SK-N-SH (cell line): ENCODE measurements around the gene NTNG2. TPM values are rescaled to one million over a fixed set of nuclear protein-coding genes. Genes with fewer than 3 reads are reported as not detected.
A peak's percentile ranks its signal among the peaks of the same experiment; 100 is the strongest.

Experiments used
- CTCF ChIA-PET: fragments of 300-600, 350-600 bp; formaldehyde crosslinking; extraction: SDS; loops from one replicate; lab custom pipeline; 2021; lab: Yijun Ruan, JAX
- POLR2A ChIA-PET: fragments of 350-600 bp; sonication (Branson Sonifier 250); formaldehyde crosslinking; extraction: SDS; loops from one replicate; lab custom pipeline; 2020; ENCODE audit warnings: antibody characterized with exemption, inconsistent platforms; lab: Yijun Ruan, JAX
- DNase-seq: peaks from one replicate; pipeline ENCODE4 v3.0.0; 2012
- H2AFZ ChIP-seq: fragments of 200-600 bp; sonication (generic); 2 replicates; pipeline ENCODE4 v1.8.1; 2016; ENCODE audit warnings: antibody characterized with exemption, mild to moderate bottlenecking, low read depth
- H3F3A ChIP-seq: fragments of 200-600 bp; sonication (generic); replicated peaks from 2 replicates; pipeline ENCODE3; 2016; ENCODE audit warnings: antibody characterized with exemption, mild to moderate bottlenecking; ENCODE audit not compliant: insufficient read depth
- H3K27ac ChIP-seq, 2 experiments: fragments of 200-500 bp in 1 of 2; fragments of 200-600 bp in 1 of 2; sonication (Bioruptor generic) in 1 of 2; sonication (generic), shearing (Covaris generic) in 1 of 2; 2 replicates each; pipeline versions ENCODE4 v1.5.1 to v1.6.1; 2014 to 2016; ENCODE audit warnings: low read depth in 2 of 2, inconsistent platforms in 1 of 2, low read length in 1 of 2, mild to moderate bottlenecking in 1 of 2, mixed read lengths in 1 of 2
- H3K27me3 ChIP-seq: fragments of 200-600 bp; sonication (generic), shearing (Covaris generic); 2 replicates; pipeline ENCODE4 v1.6.1; 2016; ENCODE audit warnings: mixed run types; ENCODE audit not compliant: insufficient read depth
- H3K36me3 ChIP-seq, 2 experiments: fragments of 200-500 bp in 1 of 2; fragments of 200-600 bp in 1 of 2; sonication (Bioruptor generic) in 1 of 2; sonication (generic) in 1 of 2; replicated peaks in 1 of 2; 2 replicates each; pipeline versions ENCODE3 to v1.5.1; 2014 to 2016; ENCODE audit warnings: low read length in 1 of 2, mild to moderate bottlenecking in 1 of 2; ENCODE audit not compliant: insufficient read depth in 2 of 2, control insufficient read depth in 1 of 2
- H3K4me1 ChIP-seq, 2 experiments: fragments of 200-500 bp in 1 of 2; fragments of 200-600 bp in 1 of 2; sonication (Bioruptor generic) in 1 of 2; sonication (generic), shearing (Covaris generic) in 1 of 2; 2 replicates each; pipeline versions ENCODE4 v1.5.1 to v1.6.1; 2014 to 2016; ENCODE audit warnings: low read depth in 1 of 2, low read length in 1 of 2, mixed run types in 1 of 2; ENCODE audit not compliant: insufficient read depth in 2 of 2, control insufficient read depth in 1 of 2
- H3K4me2 ChIP-seq: fragments of 200-600 bp; sonication (generic), shearing (Covaris generic); 2 replicates; pipeline ENCODE4 v1.6.1; 2017; ENCODE audit warnings: mixed run types
- H3K4me3 ChIP-seq, 2 experiments: fragments of 200-500 bp in 1 of 2; fragments of 200-600 bp in 1 of 2; sonication (Bioruptor generic) in 1 of 2; sonication (generic), shearing (Covaris generic) in 1 of 2; 2 replicates each; pipeline versions ENCODE4 v1.5.1 to v1.8.1; 2014 to 2016; ENCODE audit warnings: low read depth in 2 of 2, inconsistent platforms in 1 of 2, low read length in 1 of 2, mild to moderate bottlenecking in 1 of 2, mixed read lengths in 1 of 2, moderate library complexity in 1 of 2
- H3K79me2 ChIP-seq: fragments of 200-600 bp; sonication (generic); 2 replicates; pipeline ENCODE4 v1.8.1; 2017; ENCODE audit warnings: mild to moderate bottlenecking; ENCODE audit not compliant: insufficient read depth
- H3K9ac ChIP-seq: fragments of 200-600 bp; sonication (generic); 2 replicates; pipeline ENCODE4 v1.6.1; 2017; ENCODE audit warnings: mixed run types
- H3K9me2 ChIP-seq: fragments of 200-600 bp; sonication (generic); 2 replicates; pipeline ENCODE4 v1.6.1; 2017; ENCODE audit warnings: mixed run types
- H3K9me3 ChIP-seq: fragments of 200-600 bp; sonication (generic); 2 replicates; pipeline ENCODE4 v1.6.1; 2017; ENCODE audit warnings: mixed run types, mild to moderate bottlenecking, moderate library complexity
- H4K20me1 ChIP-seq: fragments of 200-600 bp; sonication (generic); 2 replicates; pipeline ENCODE4 v1.6.1; 2017; ENCODE audit warnings: mild to moderate bottlenecking, mixed run types; ENCODE audit not compliant: insufficient read depth
- CHD2 ChIP-seq: fragments of 150-350 bp; IDR thresholded peaks from 2 replicates; pipeline ENCODE4 v1.6.1; 2018; ENCODE audit warnings: low read length; ENCODE audit not compliant: partially characterized antibody
- EP300 ChIP-seq, 2 experiments: IDR thresholded peaks; 2 replicates each; pipeline versions ENCODE4 v1.4.0 to v1.6.1; 2012; ENCODE audit warnings: borderline replicate concordance in 1 of 2, low read depth in 1 of 2, low read length in 1 of 2
- EZH2phosphoT487 ChIP-seq: fragments of 200-600 bp; sonication (generic); IDR thresholded peaks from 2 replicates; pipeline ENCODE4 v1.6.1; 2017; ENCODE audit warnings: low read depth, mixed run types, mild to moderate bottlenecking, antibody characterized with exemption, moderate library complexity, borderline replicate concordance
- GABPA ChIP-seq: IDR thresholded peaks from 2 replicates; pipeline ENCODE4 v1.4.0; 2012; ENCODE audit warnings: low read depth, mild to moderate bottlenecking
- GATA2 ChIP-seq: sonication (generic); formaldehyde crosslinking; IDR thresholded peaks from 2 replicates; pipeline ENCODE4 v1.5.0; 2020; ENCODE audit warnings: mild to moderate bottlenecking, missing genetic modification reagents
- MEF2A ChIP-seq: IDR thresholded peaks from 2 replicates; pipeline ENCODE4 v1.4.0; 2012; ENCODE audit warnings: low read depth, borderline replicate concordance
- NFIC ChIP-seq: IDR thresholded peaks from 2 replicates; pipeline ENCODE4 v1.4.0; 2012; ENCODE audit warnings: borderline replicate concordance
- NRF1 ChIP-seq: IDR thresholded peaks from 2 replicates; pipeline ENCODE4 v1.6.1; 2012; ENCODE audit warnings: low read depth, mild to moderate bottlenecking, low read length
- POLR2AphosphoS5 ChIP-seq: IDR thresholded peaks from 2 replicates; pipeline ENCODE4 v1.6.1; 2012; ENCODE audit warnings: low read depth, low read length
- RCOR1 ChIP-seq: fragments of 150-350 bp; IDR thresholded peaks from 2 replicates; pipeline ENCODE4 v1.6.1; 2017; ENCODE audit warnings: antibody characterized with exemption, low read length
- RFX5 ChIP-seq: IDR thresholded peaks from 2 replicates; pipeline ENCODE4 v1.6.1; 2012; ENCODE audit warnings: mild to moderate bottlenecking, improper control_type of control experiment, low read length
- RXRA ChIP-seq: IDR thresholded peaks from 2 replicates; pipeline ENCODE4 v1.4.0; 2012; ENCODE audit warnings: low read depth, mild to moderate bottlenecking, borderline replicate concordance
- SIN3A ChIP-seq: IDR thresholded peaks from 2 replicates; pipeline ENCODE4 v1.6.1; 2012; ENCODE audit warnings: low read depth, mild to moderate bottlenecking, low read length, moderate library complexity, borderline replicate concordance
- SMC3 ChIP-seq: IDR thresholded peaks from 2 replicates; pipeline ENCODE4 v1.6.1; 2012; ENCODE audit warnings: low read depth, low read length, improper control_type of control experiment
- TCF12 ChIP-seq: IDR thresholded peaks from 2 replicates; pipeline ENCODE4 v1.4.0; 2012
- WGBS: methylation state at CpG from one replicate; pipeline ENCODE4 v1.1.6; 2017; ENCODE audit warnings: low lambda C conversion rate; 5-methylcytosine and 5-hydroxymethylcytosine counted together
- polyA plus RNA-seq, 3 experiments: library from polyadenylated mRNA; depleted of rRNA; stranded (reverse); fragments of >200 nt; gene quantifications; 2 replicates each; pipeline ENCODE4 v1.2.3, GENCODE V29; 2012
- TF ChIP-seq, protein P1 (sequence below): IDR thresholded peaks from 2 replicates; pipeline ENCODE4 v1.4.0; 2012; ENCODE audit warnings: low read depth
- TF ChIP-seq, protein P2 (sequence below): fragments of 150-350 bp; IDR thresholded peaks from 2 replicates; pipeline ENCODE4 v1.6.1; 2017; ENCODE audit warnings: antibody characterized with exemption, low read length, low read depth, borderline replicate concordance
- TF ChIP-seq, protein P3 (sequence below): fragments of 150-350 bp; IDR thresholded peaks from 2 replicates; pipeline ENCODE4 v1.6.1; 2016; ENCODE audit warnings: mild to moderate bottlenecking, low read depth, low read length
- TF ChIP-seq, protein P4 (sequence below): IDR thresholded peaks from 2 replicates; pipeline ENCODE4 v1.4.0; 2012; ENCODE audit warnings: low read depth, borderline replicate concordance

Gene NTNG2
- polyA plus RNA-seq, 1 of the 3 experiments (the other 2 are of a cell fraction) = 6.1 TPM

DNA sequence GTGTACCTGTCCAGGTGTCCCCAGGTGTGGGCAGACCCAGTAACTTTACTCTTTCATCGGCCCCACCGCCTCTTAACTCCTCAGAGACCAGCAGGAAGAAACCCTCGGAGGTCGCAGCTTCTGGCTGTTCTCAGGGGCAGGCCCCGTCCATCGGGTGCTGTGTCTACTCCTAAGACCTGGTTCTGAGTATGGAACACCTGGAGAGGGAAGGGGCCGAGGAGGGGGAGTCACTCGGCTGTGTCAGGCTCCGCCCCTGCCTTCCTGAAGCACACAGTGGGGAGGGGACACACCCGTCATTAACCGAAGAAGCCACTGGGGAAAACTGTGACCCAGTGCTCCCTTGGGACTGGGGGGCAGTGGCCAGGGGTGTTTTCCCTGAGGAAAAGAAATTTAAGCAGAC is 22.3 kb downstream of the NTNG2 start:
- Histone ChIP-seq H3K27ac (peak overlapping the region in 1 of 2 experiments; percentile 99; a peak in 1 of 4 replicates), H3K9me3 (no peaks in the 10 kb centered on the region), H3K4me2 (no peak overlapping the region), H2AFZ (no peak overlapping the region), H3K36me3 (no peaks in the 10 kb centered on the region), H3K79me2 (no peaks in the 10 kb centered on the region), H3K27me3 (no peaks in the 10 kb centered on the region), H3F3A (no peaks in the 10 kb centered on the region), H3K4me3 (no peak overlapping the region), H4K20me1 (no peaks in the 10 kb centered on the region)
- 75% methylated on average over 11 of the region's 11 CpGs for WGBS
- CTCF ChIA-PET = interaction anchor here (0.6 to 7.7 kb wide), 5 partner anchors 9 to 51 kb away, joined by 3 to 93 read pairs (median 14); no protein-coding TSS in a partner anchor
- POLR2A ChIA-PET = no interaction called here
- no peak for TF ChIP-seq RCOR1
- no peak for TF ChIP-seq EP300 (IDR thresholded peaks at IDR 0.05; ENCODE audit: borderline replicate concordance in 1 of 2, low read depth in 1 of 2, low read length in 1 of 2)
- TF ChIP-seq MEF2A = no peak
- no peak for TF ChIP-seq CHD2
- TF ChIP-seq SMC3 = no peak
- TF ChIP-seq SIN3A = no peak
- TF ChIP-seq, protein P1, sequence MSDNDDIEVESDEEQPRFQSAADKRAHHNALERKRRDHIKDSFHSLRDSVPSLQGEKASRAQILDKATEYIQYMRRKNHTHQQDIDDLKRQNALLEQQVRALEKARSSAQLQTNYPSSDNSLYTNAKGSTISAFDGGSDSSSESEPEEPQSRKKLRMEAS = no peak
- TF ChIP-seq, protein P2, sequence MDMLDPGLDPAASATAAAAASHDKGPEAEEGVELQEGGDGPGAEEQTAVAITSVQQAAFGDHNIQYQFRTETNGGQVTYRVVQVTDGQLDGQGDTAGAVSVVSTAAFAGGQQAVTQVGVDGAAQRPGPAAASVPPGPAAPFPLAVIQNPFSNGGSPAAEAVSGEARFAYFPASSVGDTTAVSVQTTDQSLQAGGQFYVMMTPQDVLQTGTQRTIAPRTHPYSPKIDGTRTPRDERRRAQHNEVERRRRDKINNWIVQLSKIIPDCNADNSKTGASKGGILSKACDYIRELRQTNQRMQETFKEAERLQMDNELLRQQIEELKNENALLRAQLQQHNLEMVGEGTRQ = no peak
- TF ChIP-seq, all 33 proteins: peak for 0
- no peaks in the 10 kb centered on the region for H3K9me2 ChIP-seq
- H3K4me1 ChIP-seq = peaks cover 0 to 64% of the 10 kb centered on the region in 2 experiments; a peak in 2 of 4 replicates
- DNase-seq = no peak
- H3K9ac ChIP-seq = no peak overlapping the region

DNA sequence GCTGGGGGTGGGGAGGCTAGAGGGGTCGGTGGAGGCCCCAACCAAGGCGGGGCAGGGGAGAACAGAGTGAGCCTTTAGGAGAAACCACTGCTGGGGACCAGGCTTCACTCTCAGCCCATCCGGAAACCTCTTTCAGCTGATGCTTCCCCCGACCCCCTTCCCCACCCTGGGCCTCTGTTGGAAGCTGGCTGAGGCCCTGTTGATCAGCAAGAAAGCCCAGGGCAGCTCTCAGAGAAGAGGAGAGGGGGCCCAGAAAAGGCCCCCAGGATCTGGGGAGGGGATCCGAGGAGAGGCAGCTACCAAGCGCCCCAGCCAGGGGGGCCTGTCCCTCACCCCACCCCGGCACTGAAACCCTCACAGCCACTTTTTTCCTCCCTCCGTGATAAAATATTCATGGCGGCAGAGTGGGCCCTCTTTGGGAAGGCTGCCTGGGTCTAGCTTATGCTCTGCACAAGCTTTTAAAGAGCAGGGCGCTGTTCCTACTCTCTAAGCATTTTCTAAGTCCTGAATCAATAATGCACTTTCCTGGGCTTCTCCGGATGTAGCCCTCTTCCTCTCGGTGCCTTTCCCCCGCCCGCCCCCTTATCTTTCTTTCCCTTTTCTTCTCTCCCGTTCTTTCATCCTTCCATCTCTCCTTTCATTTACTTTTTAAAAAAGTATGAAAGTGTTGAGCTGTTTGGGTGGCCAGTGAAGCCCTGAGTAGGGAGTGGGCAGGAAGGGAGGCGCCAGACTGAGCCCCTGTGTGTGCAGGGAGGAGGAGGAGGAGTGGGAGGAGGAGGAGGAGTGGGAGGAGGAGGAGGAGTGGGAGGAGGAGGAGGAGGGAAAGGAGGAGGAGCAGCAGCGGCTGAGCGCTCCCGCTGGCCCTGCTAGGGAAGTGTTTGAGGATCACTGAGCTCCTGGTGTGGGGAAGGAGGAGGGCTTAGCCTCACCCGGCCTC is 23.5 kb downstream of the NTNG2 start:
- 85% methylated on average over 15 of the region's 20 CpGs for WGBS
- H3K9ac ChIP-seq = no peak overlapping the region
- H3K4me1 ChIP-seq = peaks cover 0 to 58% of the 10 kb centered on the region in 2 experiments; a peak in 2 of 4 replicates
- no peaks in the 10 kb centered on the region for H3F3A ChIP-seq
- ChIA-PET POLR2A (no interaction called here), CTCF (interaction anchor here (0.6 to 7.7 kb wide), 5 partner anchors 15 to 183 kb away, joined by 3 to 93 read pairs (median 3); no protein-coding TSS in a partner anchor)
- no peak overlapping the region for H3K4me3 ChIP-seq
- no peaks in the 10 kb centered on the region for H3K9me2 ChIP-seq
- no peak overlapping the region for H2AFZ ChIP-seq
- no peak for DNase-seq
- no peaks in the 10 kb centered on the region for H4K20me1 ChIP-seq
- H3K36me3 ChIP-seq = no peaks in the 10 kb centered on the region
- H3K27me3 ChIP-seq = no peaks in the 10 kb centered on the region
- no peak overlapping the region for H3K27ac ChIP-seq
- H3K9me3 ChIP-seq = no peaks in the 10 kb centered on the region
- TF ChIP-seq NFIC = no peak
- no peak for TF ChIP-seq NRF1
- no peak for TF ChIP-seq TCF12
- no peak for TF ChIP-seq POLR2AphosphoS5
- TF ChIP-seq, protein P3, sequence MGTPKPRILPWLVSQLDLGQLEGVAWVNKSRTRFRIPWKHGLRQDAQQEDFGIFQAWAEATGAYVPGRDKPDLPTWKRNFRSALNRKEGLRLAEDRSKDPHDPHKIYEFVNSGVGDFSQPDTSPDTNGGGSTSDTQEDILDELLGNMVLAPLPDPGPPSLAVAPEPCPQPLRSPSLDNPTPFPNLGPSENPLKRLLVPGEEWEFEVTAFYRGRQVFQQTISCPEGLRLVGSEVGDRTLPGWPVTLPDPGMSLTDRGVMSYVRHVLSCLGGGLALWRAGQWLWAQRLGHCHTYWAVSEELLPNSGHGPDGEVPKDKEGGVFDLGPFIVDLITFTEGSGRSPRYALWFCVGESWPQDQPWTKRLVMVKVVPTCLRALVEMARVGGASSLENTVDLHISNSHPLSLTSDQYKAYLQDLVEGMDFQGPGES = no peak
- TF ChIP-seq EZH2phosphoT487 = no peak
- no peak for TF ChIP-seq GABPA
- TF ChIP-seq RXRA = no peak
- TF ChIP-seq, protein P4, sequence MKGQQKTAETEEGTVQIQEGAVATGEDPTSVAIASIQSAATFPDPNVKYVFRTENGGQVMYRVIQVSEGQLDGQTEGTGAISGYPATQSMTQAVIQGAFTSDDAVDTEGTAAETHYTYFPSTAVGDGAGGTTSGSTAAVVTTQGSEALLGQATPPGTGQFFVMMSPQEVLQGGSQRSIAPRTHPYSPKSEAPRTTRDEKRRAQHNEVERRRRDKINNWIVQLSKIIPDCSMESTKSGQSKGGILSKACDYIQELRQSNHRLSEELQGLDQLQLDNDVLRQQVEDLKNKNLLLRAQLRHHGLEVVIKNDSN = no peak
- no peak for TF ChIP-seq EP300 (IDR thresholded peaks at IDR 0.05; ENCODE audit: borderline replicate concordance in 1 of 2, low read depth in 1 of 2, low read length in 1 of 2)
- TF ChIP-seq GATA2 (CRISPR knock-in tag) = no peak
- no peak for TF ChIP-seq RFX5
- H3K4me2 ChIP-seq = no peak overlapping the region
- H3K79me2 ChIP-seq = no peaks in the 10 kb centered on the region
